A673 (cell line): ENCODE data around the gene RRAS2. TPM values are rescaled to one million over a fixed set of nuclear protein-coding genes. Genes with fewer than 3 reads are reported as not detected.

Experiments
- BruUV-seq: library from RNA; stranded (reverse); fragments of 400-500 nt; replicated peaks from 2 replicates; lab custom pipeline; 2021; lab: Mats Ljungman, UMichigan
- CTCF ChIA-PET: fragments of 300-600 bp; sonication (Branson Sonifier 250); formaldehyde crosslinking; loops from one replicate; lab custom pipeline; 2022; ENCODE audit warnings: antibody characterized with exemption; lab: Charles Lee
- POLR2A ChIA-PET: fragments of 300-600 bp; sonication (Branson Sonifier 250); formaldehyde crosslinking; loops from one replicate; lab custom pipeline; 2022; ENCODE audit warnings: antibody characterized with exemption; ENCODE audit not compliant: low non-redundant PET; lab: Charles Lee
- DNase-seq: peaks from one replicate; pipeline ENCODE4 v3.0.0-alpha.2; 2015; ENCODE audit warnings: low spot score
- H3K27ac ChIP-seq: fragments of 200-600 bp; sonication (generic); 2 replicates; pipeline ENCODE4 v1.5.1; 2016; ENCODE audit warnings: mixed run types, low read depth, mild to moderate bottlenecking, mixed read lengths, antibody characterized with exemption, low read length; ENCODE audit not compliant: poor library complexity, severe bottlenecking
- H3K27me3 ChIP-seq: fragments of 200-600 bp; sonication (generic); replicated peaks from 2 replicates; pipeline ENCODE4 v1.6.1; 2017; ENCODE audit warnings: mixed run types, low read depth, mild to moderate bottlenecking, mixed read lengths, antibody characterized with exemption, low read length; ENCODE audit not compliant: insufficient read depth, poor library complexity
- H3K36me3 ChIP-seq: fragments of 200-600 bp; sonication (generic); 2 replicates; pipeline ENCODE4 v1.6.1; 2016; ENCODE audit warnings: mixed run types, mild to moderate bottlenecking, mixed read lengths, antibody characterized with exemption, low read length; ENCODE audit not compliant: insufficient read depth, poor library complexity, severe bottlenecking
- H3K4me1 ChIP-seq: fragments of 200-600 bp; sonication (generic); 2 replicates; pipeline ENCODE4 v1.6.1; 2017; ENCODE audit warnings: mixed run types, mild to moderate bottlenecking, mixed read lengths, antibody characterized with exemption, low read length; ENCODE audit not compliant: insufficient read depth, poor library complexity, severe bottlenecking
- H3K4me3 ChIP-seq: fragments of 200-600 bp; sonication (generic); 2 replicates; pipeline ENCODE4 v1.5.1; 2016; ENCODE audit warnings: low read depth, mixed run types, mild to moderate bottlenecking, mixed read lengths, low read length; ENCODE audit not compliant: poor library complexity, severe bottlenecking
- H3K9me3 ChIP-seq: fragments of 200-600 bp; sonication (generic); 2 replicates; pipeline ENCODE4 v1.6.1; 2016; ENCODE audit warnings: mixed run types, low read depth, mild to moderate bottlenecking, mixed read lengths, antibody characterized with exemption, low read length; ENCODE audit not compliant: poor library complexity, severe bottlenecking
- CTCF ChIP-seq: fragments of 300-800, 200-600 bp; sonication (generic); conservative IDR thresholded peaks from 2 replicates; pipeline ENCODE4 v1.5.1; 2017; ENCODE audit warnings: low read depth, mild to moderate bottlenecking, antibody characterized with exemption, low read length, moderate library complexity, mixed read lengths
- EZH2 ChIP-seq: fragments of 200-600 bp; sonication (generic); IDR thresholded peaks from 2 replicates; pipeline ENCODE4 v1.6.1; 2017; ENCODE audit warnings: borderline replicate concordance, low read depth, mild to moderate bottlenecking, mixed read lengths, antibody characterized with exemption, low read length; ENCODE audit not compliant: poor library complexity, severe bottlenecking
- intact Hi-C: fragments of 100-400 bp; cut with micrococcal nuclease; formaldehyde crosslinking; loops from one replicate; pipeline ENCODE4 v1.10.0; 2022; ENCODE audit not compliant: unreplicated experiment
- total RNA-seq: library from RNA; stranded (reverse); gene quantifications from 2 replicates; pipeline ENCODE4 v1.2.3, GENCODE V29; 2021

Gene RRAS2
- total RNA-seq, 1 experiment from 2014 or later: 23.3 TPM

DNA sequence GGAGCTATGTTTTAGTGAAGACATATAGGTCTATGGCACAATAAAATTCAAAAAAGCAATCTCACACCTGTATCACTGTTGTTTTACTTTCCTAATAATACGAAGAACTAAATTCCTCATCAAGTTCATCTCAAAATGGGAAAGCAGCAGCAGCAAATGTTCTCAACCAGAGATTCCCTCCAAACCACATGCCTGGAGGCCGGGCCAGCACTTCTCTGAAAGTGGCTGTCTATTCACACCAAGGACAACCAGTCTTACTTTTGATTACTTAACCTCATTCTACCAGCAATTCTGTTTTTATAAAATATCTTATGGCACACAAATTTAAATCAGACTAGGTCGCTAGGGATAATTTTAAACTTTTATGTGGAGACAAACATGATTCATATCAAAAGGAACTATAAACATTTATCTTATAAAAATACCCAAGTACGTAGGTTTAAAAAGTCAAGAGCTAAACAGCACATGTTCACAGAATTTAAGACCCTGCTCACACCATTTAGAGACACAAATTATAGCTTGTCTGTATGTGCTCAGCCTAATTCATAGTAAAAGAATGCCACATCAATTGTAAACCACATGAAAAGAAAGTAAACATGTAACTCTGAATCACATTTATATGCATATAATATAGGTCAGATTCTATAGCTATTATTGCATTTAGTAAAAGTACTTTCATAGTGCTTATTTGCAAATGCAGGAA, 46.1 kb downstream of the RRAS2 start:
- Histone ChIP-seq H3K27me3 (no peaks in the 10 kb centered on the region), H3K4me3 (no peak overlapping the region), H3K9me3 (no peaks in the 10 kb centered on the region), H3K4me1 (peaks cover 19% of the 10 kb centered on the region), H3K36me3 (no peaks in the 10 kb centered on the region), H3K27ac (no peak overlapping the region)
- TF ChIP-seq EZH2 (no peak), CTCF (no peak)
- intact Hi-C loops: no loop called here
- DNase-seq: no peak
- CTCF ChIA-PET: no interaction called here
- POLR2A ChIA-PET: interaction anchor here (0.6 kb wide), 1 partner anchor 12 kb away, joined by 9 read pairs; no protein-coding TSS in a partner anchor
- no TSS peak for BruUV-seq

DNA sequence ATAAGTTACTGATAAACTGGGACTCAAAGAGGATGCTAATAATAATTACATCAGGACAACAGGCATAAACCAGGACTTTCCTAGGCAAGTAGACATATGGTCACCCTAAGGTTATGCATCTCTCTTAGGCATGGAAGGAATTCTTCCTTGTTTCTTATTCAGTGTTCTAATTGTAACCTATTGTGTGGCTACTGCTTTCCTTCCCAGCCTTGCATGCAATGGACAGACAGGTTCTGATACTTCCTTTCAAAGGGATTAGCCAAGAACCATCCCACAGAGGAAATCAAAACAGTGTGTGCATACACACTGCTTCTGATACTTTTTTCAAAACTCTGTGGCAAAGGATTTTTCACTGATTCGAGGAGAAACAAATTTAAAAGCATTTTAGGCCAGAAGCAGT, 48.3 kb downstream of the RRAS2 start:
- CTCF ChIA-PET: no interaction called here
- POLR2A ChIA-PET: no interaction called here
- intact Hi-C loops: no loop called here

DNA sequence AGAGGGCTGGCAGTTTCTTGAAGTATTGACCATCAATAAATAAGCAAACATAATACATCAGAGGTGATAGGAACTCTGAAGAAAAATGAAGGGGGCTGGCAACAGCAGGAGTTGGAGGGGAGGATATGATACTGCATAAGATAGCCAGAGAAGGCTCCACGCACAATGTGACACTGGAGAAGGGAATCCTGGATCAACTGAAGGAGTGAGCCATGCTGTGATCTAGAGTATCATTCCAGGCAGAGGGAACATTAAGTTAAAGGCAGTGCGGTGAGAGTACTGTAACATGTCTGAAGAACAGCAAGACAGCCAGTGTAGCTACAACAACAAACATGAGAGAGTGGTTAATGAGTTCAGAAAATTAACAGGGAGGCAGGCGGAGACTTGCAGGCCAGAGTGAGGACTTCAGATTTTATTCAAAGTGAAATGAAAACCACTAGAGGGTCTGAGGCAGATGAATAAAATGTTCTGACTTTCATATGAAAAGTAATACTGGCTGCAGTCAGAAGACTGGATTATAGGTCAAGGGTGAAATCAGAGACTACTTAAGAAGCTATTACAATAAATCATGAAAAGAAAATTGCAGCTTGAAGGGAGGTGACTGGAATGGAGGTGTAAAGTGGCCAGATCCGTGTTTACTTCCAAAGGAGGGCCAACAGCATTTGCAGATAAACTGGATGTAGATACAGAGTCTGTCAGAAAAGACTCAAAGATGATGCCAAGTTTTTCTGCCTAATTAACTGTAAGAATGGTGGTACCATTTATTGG, 49.4 kb downstream of the RRAS2 start:
- H3K36me3 ChIP-seq: no peaks in the 10 kb centered on the region
- CTCF ChIA-PET: no interaction called here
- POLR2A ChIA-PET: no interaction called here
- H3K4me3 ChIP-seq: no peak overlapping the region
- no peaks in the 10 kb centered on the region for H3K9me3 ChIP-seq
- no peak for DNase-seq
- BruUV-seq: no TSS peak
- peaks cover 26% of the 10 kb centered on the region for H3K4me1 ChIP-seq
- no peaks in the 10 kb centered on the region for H3K27me3 ChIP-seq
- intact Hi-C loops: no loop called here
- TF ChIP-seq EZH2: no peak
- TF ChIP-seq CTCF: no peak
- H3K27ac ChIP-seq: no peak overlapping the region

More for the DNA sequence above, 48.3 kb downstream of the RRAS2 start:
- Histone ChIP-seq H3K4me1 (peaks cover 19% of the 10 kb centered on the region), H3K4me3 (no peak overlapping the region), H3K27ac (no peak overlapping the region), H3K9me3 (no peaks in the 10 kb centered on the region), H3K36me3 (no peaks in the 10 kb centered on the region), H3K27me3 (no peaks in the 10 kb centered on the region)
- no peak for DNase-seq
- TF ChIP-seq EZH2 (no peak), CTCF (no peak)
- no TSS peak for BruUV-seq
